Pons (tissue), 1 donor: Measurements from ENCODE around the gene EDAR.

ENCODE experiments used
- DNase-seq: peaks from one replicate; pipeline ENCODE4 v3.0.0-alpha.2; 2016; ENCODE audit warnings: low spot score

The EDAR gene

GRCh38 chr2:108908713-108909070, 80.3 kb downstream of the EDAR start:
- DNase-seq, result no peak

GRCh38 chr2:108907822-108908712, 81.0 kb downstream of the EDAR start:
- no peak for DNase-seq

DNA sequence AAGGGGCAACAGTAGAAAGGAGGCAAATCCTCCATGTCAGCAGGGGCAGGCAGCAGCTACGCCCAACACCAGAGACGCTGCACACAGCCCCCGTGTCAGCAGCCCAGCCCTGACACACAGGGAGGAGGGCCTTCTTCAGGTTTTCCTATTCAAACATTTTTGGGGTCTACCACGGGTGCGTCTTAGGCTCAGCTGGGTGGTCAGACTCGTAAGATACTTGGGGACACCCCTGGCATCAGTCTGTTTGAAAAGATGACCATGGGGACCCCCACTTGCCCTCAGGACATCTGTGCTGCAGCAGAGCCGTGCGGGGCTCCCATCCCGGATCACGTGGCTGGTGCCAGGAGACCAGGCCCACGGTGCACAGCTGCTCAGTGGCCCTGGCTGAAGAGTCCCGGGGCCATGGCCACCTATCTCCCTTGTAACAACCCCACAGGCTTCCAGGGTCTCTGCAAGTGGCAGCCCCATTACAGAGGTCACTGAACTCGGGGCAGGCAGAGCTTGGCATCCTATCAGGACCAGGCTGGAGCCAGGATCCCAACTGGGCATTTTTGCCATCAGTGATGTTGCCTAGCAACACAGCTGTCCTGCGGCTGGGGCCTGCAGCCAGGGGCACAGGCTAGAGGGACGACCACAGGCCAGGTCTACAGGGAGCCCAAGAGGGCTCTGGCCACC, 82.5 kb downstream of the EDAR start:
- DNase-seq, result no peak

DNA sequence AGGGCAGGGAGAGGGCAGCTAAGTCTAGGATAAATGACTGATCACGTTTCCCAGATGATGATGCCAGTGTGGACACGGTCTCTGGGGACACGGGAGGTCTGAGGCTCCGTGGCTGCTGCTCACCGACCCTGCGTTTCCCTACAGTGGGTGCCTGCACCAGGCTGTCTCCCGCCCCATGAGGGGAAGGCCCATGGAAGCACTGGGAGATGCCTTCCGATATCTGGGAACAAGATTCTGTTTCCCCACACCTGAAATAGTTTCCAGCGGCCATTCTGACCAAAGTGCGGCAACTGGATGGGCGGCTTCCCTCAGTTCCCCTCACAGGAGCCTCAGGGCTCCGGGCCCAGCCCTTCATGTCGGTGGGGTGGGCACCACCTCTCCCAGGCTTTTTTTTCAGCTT, 83.1 kb downstream of the EDAR start:
- DNase-seq, result no peak

DNA sequence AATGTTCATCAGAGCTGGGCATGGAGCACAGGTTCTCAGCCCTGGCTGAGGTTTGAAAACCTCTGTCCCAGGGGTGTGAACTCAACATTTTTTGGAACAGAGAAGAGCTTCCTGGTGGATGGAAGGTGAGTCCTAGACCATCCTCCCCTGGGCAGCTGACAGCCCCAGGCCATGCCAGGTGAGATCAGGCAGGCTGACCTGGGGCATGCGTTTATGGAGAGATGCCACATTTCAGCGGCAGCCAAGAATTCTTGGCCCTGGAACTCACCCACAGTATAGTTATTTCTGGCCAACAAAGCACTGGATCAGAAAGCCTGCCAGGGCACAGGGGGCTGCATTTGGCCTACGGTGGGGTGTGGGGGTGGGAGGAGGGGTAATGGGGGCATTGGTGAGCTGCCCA, 83.8 kb downstream of the EDAR start:
- DNase-seq, result no peak

DNA sequence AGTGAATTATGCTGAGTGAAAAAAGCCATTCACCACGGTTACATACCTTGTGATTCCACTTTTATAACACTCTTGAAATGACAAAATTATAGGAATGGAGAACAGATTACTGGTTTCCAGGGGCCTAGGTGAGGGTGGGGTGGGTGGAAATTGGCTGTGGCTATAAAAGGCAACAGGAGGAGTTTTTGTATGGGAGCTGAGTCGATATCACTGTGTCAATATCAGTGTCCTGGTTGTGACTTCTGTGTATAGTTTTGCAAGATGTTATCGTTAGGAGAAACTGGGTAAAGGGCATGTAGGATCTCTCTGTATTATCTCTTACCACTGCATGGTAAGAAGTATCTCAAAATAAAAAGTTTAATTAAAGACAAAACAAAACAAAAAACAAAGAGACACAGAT, 84.3 kb downstream of the EDAR start:
- no peak for DNase-seq

GRCh38 chr2:108898315-108899082, 90.5 kb downstream of the EDAR start:
- DNase-seq, result no peak

DNA sequence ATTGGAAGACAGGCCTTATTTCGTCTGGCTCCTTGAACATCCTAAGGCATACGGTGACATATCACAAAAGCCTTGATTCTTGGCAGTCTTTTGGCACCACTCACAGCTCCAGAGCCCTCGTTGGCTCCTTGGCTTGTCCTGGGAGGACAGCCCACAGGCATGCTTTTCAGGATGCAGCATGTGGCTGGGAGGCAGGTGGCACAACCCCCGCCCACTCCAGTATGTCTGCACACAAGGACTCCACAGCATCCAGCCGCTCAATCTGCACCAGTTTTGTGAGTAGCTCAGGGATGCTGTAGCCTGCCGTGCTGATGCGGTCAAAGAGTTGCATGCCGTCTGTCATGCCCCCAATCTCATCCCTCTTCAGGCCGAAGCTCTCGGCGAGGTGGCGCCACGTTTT, 92.3 kb downstream of the EDAR start:
- no peak for DNase-seq

DNA sequence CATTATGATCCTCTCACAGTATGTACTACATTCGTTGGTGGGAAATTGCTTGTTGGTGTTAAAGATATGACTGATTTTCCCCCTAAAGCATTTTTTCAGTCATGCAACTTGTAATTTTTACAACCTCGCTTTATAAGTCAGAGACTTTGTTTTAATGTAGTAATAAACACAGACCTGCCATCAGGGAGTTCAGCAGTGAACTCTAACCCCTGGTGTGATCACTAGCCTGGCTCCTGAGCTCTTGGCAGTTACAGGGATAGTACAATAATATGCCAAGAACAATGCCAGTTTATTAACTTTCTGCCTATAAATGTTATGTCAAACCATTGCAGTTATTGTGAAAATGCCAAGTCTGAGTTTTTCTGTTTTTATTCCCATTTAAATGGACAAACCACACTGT, 93.8 kb downstream of the EDAR start:
- no peak for DNase-seq

DNA sequence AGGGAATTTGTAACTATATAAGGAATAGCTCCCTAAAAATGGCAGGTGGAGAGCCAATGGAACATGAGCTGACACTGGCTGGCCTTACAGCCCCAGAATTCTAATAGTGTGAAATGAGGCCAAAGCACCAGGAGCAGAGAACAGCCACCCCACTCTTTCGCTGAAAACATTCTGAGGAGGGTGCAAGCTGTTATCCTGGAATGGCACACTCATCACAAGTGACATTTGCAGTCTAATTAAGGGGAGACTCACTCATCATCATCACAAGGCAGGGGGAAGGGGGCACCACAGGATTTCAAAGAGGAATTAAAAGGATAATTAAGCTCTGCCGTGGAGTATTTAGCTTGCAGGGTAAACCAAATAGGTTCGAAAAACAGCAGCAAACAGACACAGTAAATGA, 94.3 kb downstream of the EDAR start:
- no peak for DNase-seq

GRCh38 chr2:108893277-108893676, 95.7 kb downstream of the EDAR start:
- no peak for DNase-seq

- DNase-seq, result no peak
Observed at GRCh38 chr2:108889907-108890306, 99.1 kb downstream of the EDAR start.

GRCh38 chr2:108884619-108885018, 104.4 kb downstream of the EDAR start:
- no peak for DNase-seq

DNA sequence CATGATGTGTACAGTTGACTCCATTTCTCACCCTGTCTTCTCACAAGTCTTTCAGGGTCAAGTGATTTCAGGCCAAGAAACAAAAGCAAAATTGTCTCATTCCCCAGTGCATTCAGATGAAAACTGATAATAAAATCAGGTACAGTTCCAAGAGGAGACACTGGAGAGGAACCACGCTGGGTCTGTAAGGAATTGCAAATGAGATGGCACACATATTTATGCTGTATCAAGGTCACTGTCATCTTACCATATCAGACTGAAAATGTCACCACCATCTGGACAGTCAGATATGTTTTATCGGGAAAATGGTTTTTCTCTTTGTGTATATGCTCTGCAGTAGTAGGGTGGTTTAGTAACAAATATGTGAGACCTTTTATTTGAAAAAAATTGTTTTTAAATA, 110.7 kb downstream of the EDAR start:
- DNase-seq, result no peak

DNA sequence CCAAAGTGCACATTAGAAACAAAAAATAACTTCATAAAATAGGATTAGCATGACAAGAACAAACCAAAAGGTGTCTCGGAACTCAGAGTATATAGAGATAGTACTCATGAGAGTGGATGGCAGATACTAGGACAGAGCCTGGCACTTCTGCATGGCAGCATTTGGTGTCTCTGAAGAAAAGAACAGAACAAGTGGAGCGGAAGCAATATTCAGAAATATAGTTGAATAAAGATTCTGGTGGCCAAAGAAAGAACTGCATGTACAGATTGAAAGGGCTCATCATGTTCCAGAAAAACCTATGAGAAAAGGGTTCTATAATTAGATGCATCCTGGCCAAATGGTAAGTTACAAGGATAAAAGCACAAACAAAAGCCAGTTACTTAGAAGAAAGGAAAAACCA, 111.5 kb downstream of the EDAR start:
- DNase-seq, result no peak

- DNase-seq, result no peak
Observed at GRCh38 chr2:108870069-108870644, 118.9 kb downstream of the EDAR start.

GRCh38 chr2:108869542-108869941, 119.5 kb downstream of the EDAR start:
- no peak for DNase-seq

DNA sequence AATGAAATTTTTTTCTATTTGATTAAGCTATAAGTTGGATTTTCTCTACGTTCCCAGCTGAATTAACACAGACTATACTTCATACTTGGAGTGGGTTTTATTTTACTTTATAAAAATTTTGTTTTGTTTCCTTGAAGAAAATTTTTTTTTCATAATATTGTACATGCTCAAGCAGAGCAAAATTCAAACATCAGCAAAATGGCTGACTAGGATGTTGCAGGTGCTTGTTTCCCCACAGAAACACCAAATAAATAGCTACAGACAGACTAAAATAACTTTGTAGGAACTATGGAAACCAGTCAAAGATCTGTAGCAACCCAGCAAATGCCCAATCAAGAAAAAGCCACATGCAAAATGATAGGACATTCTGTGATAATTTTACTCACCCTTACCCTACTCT, 120.1 kb downstream of the EDAR start:
- DNase-seq, result no peak

GRCh38 chr2:108866041-108866440, 123.0 kb downstream of the EDAR start:
- no peak for DNase-seq

GRCh38 chr2:108858894-108859293, 130.1 kb downstream of the EDAR start:
- DNase-seq, result no peak

DNA sequence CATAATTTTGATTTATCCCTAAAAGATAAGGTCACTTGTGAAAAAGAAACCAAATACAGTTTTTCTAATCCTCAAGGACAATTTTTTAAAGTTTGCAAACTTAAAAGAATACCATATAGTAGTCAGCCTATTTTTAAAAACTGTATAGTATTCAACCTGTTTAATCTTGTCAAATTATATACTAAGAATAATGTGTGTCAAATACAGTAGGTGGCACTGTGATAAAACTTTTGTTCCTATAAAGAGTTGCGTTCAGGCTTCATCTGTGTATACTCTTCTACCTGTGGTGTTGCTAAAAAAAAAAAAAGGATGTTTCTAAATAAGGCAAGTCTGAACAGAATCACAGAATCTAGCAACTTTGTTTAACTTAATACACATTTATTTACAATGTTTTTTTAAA, 133.8 kb downstream of the EDAR start:
- peak; percentile 31 for DNase-seq

GRCh38 chr2:108854484-108854883, 134.5 kb downstream of the EDAR start:
- no peak for DNase-seq

DNA sequence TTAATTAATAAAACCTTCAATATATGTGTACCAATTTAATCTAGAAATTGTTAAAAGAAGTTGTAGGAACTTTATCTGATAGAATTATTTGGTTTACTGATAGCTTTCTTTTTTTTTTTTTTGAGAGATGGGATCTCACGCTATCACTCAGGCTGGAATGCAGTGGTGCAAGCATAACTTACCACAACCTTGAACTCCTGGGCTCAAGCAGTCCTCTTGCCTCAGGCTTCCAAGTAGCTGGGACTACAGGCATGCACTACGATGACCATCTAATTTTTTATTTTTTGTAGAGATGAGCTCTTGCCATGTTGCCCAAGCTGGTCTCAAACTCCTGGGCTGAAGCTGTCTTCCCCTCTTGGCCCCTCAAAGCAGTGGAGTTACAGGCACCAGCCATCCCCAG, 135.6 kb downstream of the EDAR start:
- no peak for DNase-seq
